SK-N-DZ (cell line): ENCODE data around the gene PKHD1.

Source experiments
- DNase-seq: peaks from one replicate; pipeline ENCODE4 v3.0.0-alpha.2; 2015; ENCODE audit warnings: low spot score

Gene PKHD1

GRCh38 chr6:52045033-52045432, 42.4 kb downstream of the PKHD1 start:
- no peak for DNase-seq

- no peak for DNase-seq
Measured at GRCh38 chr6:52042141-52042885, 45.1 kb downstream of the PKHD1 start.

GRCh38 chr6:52041134-52041533, 46.3 kb downstream of the PKHD1 start:
- no peak for DNase-seq

- no peak for DNase-seq
Measured at GRCh38 chr6:52027699-52028098, 59.7 kb downstream of the PKHD1 start.

GRCh38 chr6:52024451-52025068, 62.9 kb downstream of the PKHD1 start:
- no peak for DNase-seq

- DNase-seq = no peak
Measured at GRCh38 chr6:52022675-52023074, 64.7 kb downstream of the PKHD1 start.

- peak; percentile 26 for DNase-seq
Measured at GRCh38 chr6:52020945-52021570, 66.4 kb downstream of the PKHD1 start.

GRCh38 chr6:52019881-52020280, 67.5 kb downstream of the PKHD1 start:
- no peak for DNase-seq

- no peak for DNase-seq
Measured at GRCh38 chr6:52019092-52019491, 68.3 kb downstream of the PKHD1 start.

GRCh38 chr6:52016915-52017748, 70.3 kb downstream of the PKHD1 start:
- peak; percentile 63 for DNase-seq

- DNase-seq = no peak
Measured at GRCh38 chr6:52015953-52016352, 71.5 kb downstream of the PKHD1 start.

- DNase-seq = no peak
Measured at GRCh38 chr6:52014391-52014790, 73.0 kb downstream of the PKHD1 start.

- DNase-seq = no peak
Measured at GRCh38 chr6:52013035-52013434, 74.4 kb downstream of the PKHD1 start.

GRCh38 chr6:52012582-52012981, 74.8 kb downstream of the PKHD1 start:
- DNase-seq = no peak

GRCh38 chr6:52010806-52011205, 76.6 kb downstream of the PKHD1 start:
- DNase-seq = no peak

- no peak for DNase-seq
Measured at GRCh38 chr6:52010145-52010544, 77.3 kb downstream of the PKHD1 start.

GRCh38 chr6:52009466-52010140, 77.8 kb downstream of the PKHD1 start:
- no peak for DNase-seq

- DNase-seq = no peak
Measured at GRCh38 chr6:52000064-52000463, 87.3 kb downstream of the PKHD1 start.

GRCh38 chr6:51996296-51996947, 91.0 kb downstream of the PKHD1 start:
- DNase-seq = no peak

- no peak for DNase-seq
Measured at GRCh38 chr6:51995214-51995755, 92.1 kb downstream of the PKHD1 start.

GRCh38 chr6:51992876-51993275, 94.5 kb downstream of the PKHD1 start:
- no peak for DNase-seq
